ENCODE measurements around the gene RNF17.

RNF17 gene

GRCh38 chr13:24929196-24929595, 165.2 kb downstream of the RNF17 start:
- ChIA-PET CTCF (no interaction called here), POLR2A (no interaction called here)
- DNase-seq (ENCODE audit: extremely low spot score), result no peak
- no peak for TF ChIP-seq FOXM1 (IDR thresholded peaks at IDR 0.05; ENCODE audit: borderline replicate concordance)
- no peak for TF ChIP-seq NFRKB (IDR thresholded peaks at IDR 0.05)
- no peak for TF ChIP-seq HDGF (IDR thresholded peaks at IDR 0.05; ENCODE audit: borderline replicate concordance)
- TF ChIP-seq SUZ12 (IDR thresholded peaks at IDR 0.05), result no peak
- no peak for TF ChIP-seq ELF4 (IDR thresholded peaks at IDR 0.05)
- no peak for TF ChIP-seq TARDBP (IDR thresholded peaks at IDR 0.05)
- no peak for TF ChIP-seq ARNT (IDR thresholded peaks at IDR 0.05)
- TF ChIP-seq BHLHE40 (IDR thresholded peaks at IDR 0.05; ENCODE audit: borderline replicate concordance), result no peak
- TF ChIP-seq L3MBTL2 (conservative IDR thresholded peaks at IDR 0.05), result no peak
- TF ChIP-seq PKNOX1 (IDR thresholded peaks at IDR 0.05), result no peak
- TF ChIP-seq LEF1 (IDR thresholded peaks at IDR 0.05; ENCODE audit: borderline replicate concordance), result no peak
- TF ChIP-seq ZNF384 (IDR thresholded peaks at IDR 0.05), result no peak
- no peak for TF ChIP-seq CTBP1 (IDR thresholded peaks at IDR 0.05; ENCODE audit: borderline replicate concordance)
- no peak for TF ChIP-seq FOXK2 (IDR thresholded peaks at IDR 0.05)

All from HEK293T (cell line).